Measurements from ENCODE around the gene PTPRM. TPM values are rescaled to one million over a fixed set of nuclear protein-coding genes. Genes with fewer than 3 reads are reported as not detected.

The PTPRM gene
- total and polyA plus RNA-seq, 2 experiments from 2014 or later, result 30.9 to 62.8 TPM

- DNase-seq, result no peak
- no peaks in the 10 kb centered on the region for H3K9me2 ChIP-seq (ENCODE audit: insufficient read depth)
- H4K20me1 ChIP-seq (ENCODE audit: insufficient read depth), result no peaks in the 10 kb centered on the region
- no peak overlapping the region for H3K4me3 ChIP-seq
- in situ Hi-C loops (cut with MboI), result no loop called here
- TF ChIP-seq EZH2phosphoT487 (IDR thresholded peaks at IDR 0.05; ENCODE audit: insufficient read depth, low read depth) (no peak), EZH2 (IDR thresholded peaks at IDR 0.05; ENCODE audit: insufficient read depth, poor library complexity, severe bottlenecking) (no peak)
- H3K9ac ChIP-seq, result no peak overlapping the region
- H3K27me3 ChIP-seq (replicated peaks; ENCODE audit: insufficient read depth), result no peaks in the 10 kb centered on the region
- H3K36me3 ChIP-seq (ENCODE audit: low read depth), result no peaks in the 10 kb centered on the region
- H3F3A ChIP-seq (ENCODE audit: insufficient read depth), result no peaks in the 10 kb centered on the region
- peaks cover 10% of the 10 kb centered on the region for H3K4me1 ChIP-seq (ENCODE audit: insufficient read depth)
- no peak overlapping the region for H3K27ac ChIP-seq
- no peaks in the 10 kb centered on the region for H3K9me3 ChIP-seq (ENCODE audit: low read depth)
- 35 to 45% methylated on average over 2 of the region's 2 CpGs for WGBS, 2 experiments (ENCODE audit: low coverage in 1 of 2, low lambda C conversion rate in 2 of 2, missing lambda C conversion rate in 2 of 2)
- H3K4me2 ChIP-seq (ENCODE audit: unreplicated experiment), result no peak overlapping the region
- H3K79me2 ChIP-seq (ENCODE audit: insufficient read depth), result no peaks in the 10 kb centered on the region
- H2AFZ ChIP-seq, result no peak overlapping the region
Measured at GRCh38 chr18:8328126-8328525, 761.0 kb downstream of the PTPRM start.

- peaks cover 10% of the 10 kb centered on the region for H3K4me1 ChIP-seq (ENCODE audit: insufficient read depth)
- peak; percentile 58 for DNase-seq
- no peaks in the 10 kb centered on the region for H3K27me3 ChIP-seq (replicated peaks; ENCODE audit: insufficient read depth)
- H3K9me3 ChIP-seq (ENCODE audit: low read depth), result no peaks in the 10 kb centered on the region
- no peaks in the 10 kb centered on the region for H3K79me2 ChIP-seq (ENCODE audit: insufficient read depth)
- in situ Hi-C loops (cut with MboI), result no loop called here
- H3K9me2 ChIP-seq (ENCODE audit: insufficient read depth), result no peaks in the 10 kb centered on the region
- no peak overlapping the region for H3K4me3 ChIP-seq
- no peak for TF ChIP-seq EZH2phosphoT487 (IDR thresholded peaks at IDR 0.05; ENCODE audit: insufficient read depth, low read depth)
- no peak for TF ChIP-seq EZH2 (IDR thresholded peaks at IDR 0.05; ENCODE audit: insufficient read depth, poor library complexity, severe bottlenecking)
- no peaks in the 10 kb centered on the region for H3K36me3 ChIP-seq (ENCODE audit: low read depth)
- H3F3A ChIP-seq (ENCODE audit: insufficient read depth), result no peaks in the 10 kb centered on the region
- no peak overlapping the region for H3K4me2 ChIP-seq (ENCODE audit: unreplicated experiment)
- WGBS, 2 experiments (ENCODE audit: low coverage in 1 of 2, low lambda C conversion rate in 2 of 2, missing lambda C conversion rate in 2 of 2), result 73 to 75% methylated on average over 5 of the region's 5 CpGs
- H4K20me1 ChIP-seq (ENCODE audit: insufficient read depth), result no peaks in the 10 kb centered on the region
- no peak overlapping the region for H2AFZ ChIP-seq
- H3K27ac ChIP-seq, result no peak overlapping the region
- H3K9ac ChIP-seq, result no peak overlapping the region
Measured at GRCh38 chr18:8329186-8329771, 762.2 kb downstream of the PTPRM start.

GRCh38 chr18:8330575-8330974, 763.5 kb downstream of the PTPRM start:
- H3K4me1 ChIP-seq (ENCODE audit: insufficient read depth), result peaks cover 10% of the 10 kb centered on the region
- TF ChIP-seq EZH2 (IDR thresholded peaks at IDR 0.05; ENCODE audit: insufficient read depth, poor library complexity, severe bottlenecking) (no peak), EZH2phosphoT487 (IDR thresholded peaks at IDR 0.05; ENCODE audit: insufficient read depth, low read depth) (no peak)
- 88 to 89% methylated on average over 10 of the region's 10 CpGs for WGBS, 2 experiments (ENCODE audit: low coverage in 1 of 2, low lambda C conversion rate in 2 of 2, missing lambda C conversion rate in 2 of 2)
- H3K9me2 ChIP-seq (ENCODE audit: insufficient read depth), result no peaks in the 10 kb centered on the region
- DNase-seq, result no peak
- H3K27ac ChIP-seq, result no peak overlapping the region
- H2AFZ ChIP-seq, result no peak overlapping the region
- H4K20me1 ChIP-seq (ENCODE audit: insufficient read depth), result no peaks in the 10 kb centered on the region
- no peak overlapping the region for H3K9ac ChIP-seq
- no peak overlapping the region for H3K4me3 ChIP-seq
- H3K9me3 ChIP-seq (ENCODE audit: low read depth), result no peaks in the 10 kb centered on the region
- no peaks in the 10 kb centered on the region for H3K36me3 ChIP-seq (ENCODE audit: low read depth)
- H3K4me2 ChIP-seq (ENCODE audit: unreplicated experiment), result no peak overlapping the region
- no peaks in the 10 kb centered on the region for H3F3A ChIP-seq (ENCODE audit: insufficient read depth)
- H3K27me3 ChIP-seq (replicated peaks; ENCODE audit: insufficient read depth), result no peaks in the 10 kb centered on the region
- in situ Hi-C loops (cut with MboI), result no loop called here
- H3K79me2 ChIP-seq (ENCODE audit: insufficient read depth), result no peaks in the 10 kb centered on the region

- Histone ChIP-seq H3K27ac (no peak overlapping the region), H3K4me1 (ENCODE audit: insufficient read depth) (peaks cover 10% of the 10 kb centered on the region), H3K9me2 (ENCODE audit: insufficient read depth) (no peaks in the 10 kb centered on the region), H3K9me3 (ENCODE audit: low read depth) (no peaks in the 10 kb centered on the region), H3K4me3 (no peak overlapping the region), H3K36me3 (ENCODE audit: low read depth) (no peaks in the 10 kb centered on the region), H3K4me2 (ENCODE audit: unreplicated experiment) (no peak overlapping the region), H2AFZ (no peak overlapping the region), H3F3A (ENCODE audit: insufficient read depth) (no peaks in the 10 kb centered on the region), H3K79me2 (ENCODE audit: insufficient read depth) (no peaks in the 10 kb centered on the region), H3K27me3 (replicated peaks; ENCODE audit: insufficient read depth) (no peaks in the 10 kb centered on the region), H4K20me1 (ENCODE audit: insufficient read depth) (no peaks in the 10 kb centered on the region), H3K9ac (no peak overlapping the region)
- in situ Hi-C loops (cut with MboI), result no loop called here
- no peak for DNase-seq
- TF ChIP-seq EZH2phosphoT487 (IDR thresholded peaks at IDR 0.05; ENCODE audit: insufficient read depth, low read depth) (no peak), EZH2 (IDR thresholded peaks at IDR 0.05; ENCODE audit: insufficient read depth, poor library complexity, severe bottlenecking) (no peak)
- WGBS, 2 experiments (ENCODE audit: low coverage in 1 of 2, low lambda C conversion rate in 2 of 2, missing lambda C conversion rate in 2 of 2), result 96 to 100% methylated on average over 4 of the region's 4 CpGs
Measured at GRCh38 chr18:8332286-8332685, 765.2 kb downstream of the PTPRM start.

GRCh38 chr18:8333961-8334360, 766.8 kb downstream of the PTPRM start:
- Histone ChIP-seq H3K79me2 (ENCODE audit: insufficient read depth) (no peaks in the 10 kb centered on the region), H3K27ac (no peak overlapping the region), H3K9me3 (ENCODE audit: low read depth) (no peaks in the 10 kb centered on the region), H3K9ac (no peak overlapping the region), H4K20me1 (ENCODE audit: insufficient read depth) (no peaks in the 10 kb centered on the region), H3K4me3 (no peak overlapping the region), H3F3A (ENCODE audit: insufficient read depth) (no peaks in the 10 kb centered on the region), H3K36me3 (ENCODE audit: low read depth) (no peaks in the 10 kb centered on the region), H2AFZ (no peak overlapping the region), H3K27me3 (replicated peaks; ENCODE audit: insufficient read depth) (no peaks in the 10 kb centered on the region), H3K9me2 (ENCODE audit: insufficient read depth) (no peaks in the 10 kb centered on the region), H3K4me2 (ENCODE audit: unreplicated experiment) (no peak overlapping the region), H3K4me1 (ENCODE audit: insufficient read depth) (peaks cover 6% of the 10 kb centered on the region)
- in situ Hi-C loops (cut with MboI), result no loop called here
- no peak for DNase-seq
- WGBS, 2 experiments (ENCODE audit: low coverage in 1 of 2, low lambda C conversion rate in 2 of 2, missing lambda C conversion rate in 2 of 2), result 100% methylated on average over 1 of the region's 1 CpG
- TF ChIP-seq EZH2phosphoT487 (IDR thresholded peaks at IDR 0.05; ENCODE audit: insufficient read depth, low read depth) (no peak), EZH2 (IDR thresholded peaks at IDR 0.05; ENCODE audit: insufficient read depth, poor library complexity, severe bottlenecking) (no peak)
